Measurements from ENCODE around the gene ANKFY1.

DNA sequence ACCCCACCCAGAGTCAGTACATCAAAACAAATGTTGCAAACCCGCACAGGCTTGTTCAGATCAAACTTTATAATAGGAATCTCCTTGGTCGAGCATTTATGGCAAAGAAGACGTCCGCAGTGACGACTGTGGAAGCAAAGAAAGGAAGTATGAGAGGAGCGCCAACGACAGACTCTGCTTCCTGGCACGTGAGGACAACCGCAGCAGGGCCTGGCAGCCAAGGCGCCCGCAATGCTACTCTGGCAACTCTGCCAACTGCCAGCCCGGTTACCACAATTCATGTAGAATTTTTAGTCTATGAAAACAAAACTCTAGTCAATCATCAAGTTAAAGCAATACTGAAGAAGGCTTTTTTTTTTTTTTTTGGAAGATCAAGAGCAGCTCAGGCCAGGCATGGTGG, 96.0 kb downstream of the ANKFY1 start:
- TF ChIP-seq CTCF (IDR thresholded peaks at IDR 0.05; ENCODE audit: poor library complexity): no peak
- no peak for TF ChIP-seq EZH2 (IDR thresholded peaks at IDR 0.05; ENCODE audit: borderline replicate concordance)

Data from hepatocyte (in vitro differentiated cells).